ENCODE results near the gene SLC39A3. TPM values are rescaled to one million over a fixed set of nuclear protein-coding genes. Genes with fewer than 3 reads are reported as not detected.
A peak's percentile ranks its signal among the peaks of the same experiment; 100 is the strongest.

The SLC39A3 gene
- total RNA-seq, 1 donor from 2014 or later = 34.6 TPM

DNA sequence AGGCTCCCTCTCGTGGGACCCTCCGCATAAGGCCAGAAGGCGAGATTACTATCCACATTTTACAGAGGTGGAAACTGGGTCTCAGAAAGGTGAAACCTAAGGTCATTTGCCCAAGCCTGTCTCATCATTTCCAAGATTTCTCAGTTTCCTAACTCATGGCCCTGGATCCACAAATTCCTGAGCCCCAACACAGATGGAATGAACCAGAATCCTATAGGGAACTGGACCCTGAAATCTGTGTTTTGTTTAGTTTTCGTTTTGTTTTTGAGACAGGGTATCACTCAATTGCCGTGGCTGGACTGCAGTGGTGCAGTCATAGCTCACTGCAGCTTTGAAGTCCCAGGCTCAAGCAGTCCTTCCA lies 36.8 kb downstream of the SLC39A3 start:
- no peak for DNase-seq (ENCODE audit: low spot score)

DNA sequence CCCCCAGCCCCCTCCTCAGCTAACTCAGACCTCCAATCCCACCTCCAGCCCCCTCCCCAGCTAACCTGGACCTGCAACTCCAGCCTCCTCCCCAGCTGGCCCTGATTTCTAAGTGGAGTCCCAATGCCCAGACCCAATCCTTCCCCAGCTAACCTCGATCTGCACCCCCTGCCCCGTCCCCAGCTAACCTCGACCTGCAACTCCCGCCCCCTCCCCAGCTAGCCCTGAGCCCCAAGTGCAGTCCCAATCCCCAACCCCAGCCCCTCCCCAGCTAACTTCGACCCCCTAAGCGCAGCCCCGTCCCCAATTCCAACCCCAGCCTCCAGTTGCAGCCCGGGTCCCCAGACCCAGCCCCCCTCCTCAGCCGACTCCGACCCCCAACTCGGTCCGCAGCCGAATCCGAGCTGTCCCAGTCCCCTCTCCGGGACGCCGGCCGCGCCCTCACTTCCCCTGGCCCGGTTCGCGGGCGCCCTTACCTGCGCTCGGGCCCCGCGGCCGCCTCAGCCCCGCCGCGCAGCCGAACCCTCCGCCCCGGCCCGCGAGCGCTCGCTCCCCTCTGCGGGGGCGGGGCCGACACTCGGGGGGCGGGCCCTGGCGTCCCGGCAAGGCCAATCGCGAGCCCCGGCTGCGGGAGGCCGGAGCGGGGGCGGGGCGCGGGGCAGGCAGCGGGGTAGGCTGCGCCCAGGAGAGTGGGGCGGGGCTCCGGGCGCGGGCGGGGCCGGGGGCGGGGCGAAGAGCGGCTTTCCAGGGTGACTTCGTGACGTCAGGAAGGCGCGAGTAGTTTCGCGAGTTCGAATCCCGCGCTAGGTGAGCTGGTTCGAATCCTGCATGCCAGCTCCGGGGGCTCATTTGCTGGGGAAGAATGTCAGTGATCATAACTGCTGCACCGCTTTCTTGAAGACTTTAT lies 37.4 kb downstream of the SLC39A3 start, which contains the start of gene GNG7:
GNG7 (minus strand) TSS at position 525 of the 907 bp plus-strand sequence. CDS start 182,006 bp downstream, outside the sequence.
- peak; percentile 94 for DNase-seq (ENCODE audit: low spot score)

DNA sequence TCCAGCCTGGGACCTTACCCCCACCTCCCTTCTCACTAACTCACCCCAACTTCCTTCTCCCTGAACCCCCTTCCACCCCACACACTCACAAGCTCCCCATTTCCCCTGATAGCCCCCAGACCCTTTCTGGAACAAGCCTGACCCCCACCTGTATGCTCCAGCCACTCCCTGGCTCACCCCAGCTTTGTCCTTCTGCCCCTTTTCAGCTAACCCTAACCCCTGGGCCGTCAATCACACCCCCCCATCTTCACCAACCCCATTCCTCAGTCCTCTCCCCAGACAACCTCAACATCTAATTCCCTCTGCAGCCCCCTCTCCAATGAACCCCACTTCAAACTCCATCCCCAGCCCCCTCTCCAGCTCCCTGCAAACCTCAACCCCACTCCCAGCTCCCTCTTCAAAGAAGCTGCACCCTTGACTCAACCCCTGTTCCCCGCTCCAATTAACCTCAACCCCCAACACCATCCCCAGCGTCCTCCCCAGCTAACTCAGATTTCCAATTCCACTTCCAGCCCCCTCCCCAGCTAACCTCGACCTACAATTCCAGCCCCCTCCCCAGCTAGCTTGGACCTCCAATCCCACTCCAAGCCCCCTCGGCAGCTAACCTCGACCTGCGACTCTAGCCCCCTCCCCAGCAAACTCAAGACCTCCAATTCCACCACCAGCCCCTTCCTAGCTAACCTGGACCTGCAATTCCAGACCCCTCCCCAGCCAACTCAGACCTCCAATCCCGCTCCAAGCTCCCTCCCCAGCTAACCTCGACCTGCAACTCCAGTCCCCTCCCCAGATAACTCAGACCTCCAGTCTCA lies 38.3 kb downstream of the SLC39A3 start:
- no peak for DNase-seq (ENCODE audit: low spot score)

DNA sequence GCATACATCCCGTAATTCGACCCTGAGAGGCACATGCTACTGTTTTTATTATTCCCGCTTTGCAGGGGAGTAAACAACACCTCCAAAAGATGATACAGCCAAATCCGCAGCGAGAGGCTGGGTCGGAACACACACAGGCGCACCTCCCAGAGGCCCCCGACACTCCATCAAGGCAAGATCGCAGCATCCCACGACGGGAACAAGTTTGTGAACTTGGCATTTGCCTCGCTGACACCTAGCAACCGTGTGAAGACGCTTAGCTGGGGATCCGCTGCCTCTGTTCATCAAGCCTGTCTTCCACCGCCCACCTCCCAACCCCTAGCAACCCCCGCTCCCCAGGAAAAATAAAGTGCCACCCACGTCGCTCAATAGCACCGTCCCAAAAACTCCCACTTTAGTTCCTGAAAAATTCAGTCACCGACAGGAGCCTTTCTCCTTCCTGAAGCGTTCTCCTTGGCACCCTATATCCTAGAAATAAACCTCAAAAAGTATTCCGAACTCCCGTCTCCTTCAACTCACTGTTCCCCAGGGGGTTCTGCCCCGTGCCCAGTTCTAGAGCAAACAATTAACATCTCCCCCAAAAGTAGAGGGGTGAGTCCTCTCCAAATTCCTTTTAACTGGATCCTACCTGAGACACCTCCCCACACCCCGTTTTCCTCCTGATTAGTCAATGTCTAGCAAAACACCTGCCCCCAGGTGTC lies 39.0 kb downstream of the SLC39A3 start:
- DNase-seq (ENCODE audit: low spot score) = no peak

DNA sequence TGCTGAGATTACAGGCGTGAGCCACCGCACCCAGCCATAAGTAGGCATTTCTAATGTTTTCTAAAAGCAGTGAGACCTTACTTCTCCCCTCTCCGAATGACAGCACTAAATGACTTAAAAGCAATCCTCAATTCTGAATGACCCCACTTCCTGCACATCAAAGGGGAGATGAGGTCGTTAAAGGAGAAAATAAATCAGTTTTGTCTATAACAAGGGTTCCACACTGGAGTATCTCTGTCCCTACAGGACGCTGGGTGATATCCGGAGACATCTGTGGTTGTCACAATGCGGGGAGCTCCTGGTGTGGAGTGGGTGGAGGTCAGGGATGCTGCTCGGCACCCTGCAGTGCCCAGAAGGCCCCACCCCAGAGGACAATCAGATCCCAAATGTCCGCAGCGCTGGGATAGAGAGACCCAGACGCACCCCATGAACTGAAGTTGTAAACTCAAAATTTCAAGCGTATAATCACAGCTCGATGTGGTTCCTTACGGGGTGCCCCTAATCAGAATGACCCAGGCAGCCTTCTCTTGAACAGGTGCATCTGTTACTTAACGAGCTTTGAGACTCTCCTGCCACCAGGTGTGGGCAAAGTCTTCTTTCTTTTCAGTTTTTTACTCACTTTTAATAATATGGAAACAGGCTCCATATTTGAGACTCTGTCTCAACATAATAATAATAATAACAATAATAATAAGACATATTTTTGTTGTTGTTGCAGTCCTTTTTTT lies 40.2 kb downstream of the SLC39A3 start:
- DNase-seq (ENCODE audit: low spot score) = no peak

DNA sequence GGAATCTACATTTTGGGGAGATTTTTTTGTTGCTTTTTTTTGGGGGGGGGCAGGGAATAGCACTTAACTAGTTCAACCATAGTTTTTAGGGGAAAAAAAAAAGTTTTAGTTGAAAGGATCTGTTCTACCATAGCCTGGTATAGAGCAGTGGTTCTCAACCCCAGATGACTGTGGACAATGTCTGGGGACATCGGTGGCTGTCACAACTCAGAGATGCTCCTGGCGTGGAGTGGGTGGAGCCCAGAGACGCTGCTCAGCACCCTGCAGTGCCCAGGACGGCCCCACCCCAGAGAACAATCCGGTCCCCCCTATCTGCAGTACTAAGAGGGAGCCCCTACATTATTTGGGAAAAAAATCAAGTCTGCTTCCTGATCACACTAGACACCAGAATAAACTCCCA lies 45.6 kb downstream of the SLC39A3 start:
- no peak for DNase-seq (ENCODE audit: low spot score)

DNA sequence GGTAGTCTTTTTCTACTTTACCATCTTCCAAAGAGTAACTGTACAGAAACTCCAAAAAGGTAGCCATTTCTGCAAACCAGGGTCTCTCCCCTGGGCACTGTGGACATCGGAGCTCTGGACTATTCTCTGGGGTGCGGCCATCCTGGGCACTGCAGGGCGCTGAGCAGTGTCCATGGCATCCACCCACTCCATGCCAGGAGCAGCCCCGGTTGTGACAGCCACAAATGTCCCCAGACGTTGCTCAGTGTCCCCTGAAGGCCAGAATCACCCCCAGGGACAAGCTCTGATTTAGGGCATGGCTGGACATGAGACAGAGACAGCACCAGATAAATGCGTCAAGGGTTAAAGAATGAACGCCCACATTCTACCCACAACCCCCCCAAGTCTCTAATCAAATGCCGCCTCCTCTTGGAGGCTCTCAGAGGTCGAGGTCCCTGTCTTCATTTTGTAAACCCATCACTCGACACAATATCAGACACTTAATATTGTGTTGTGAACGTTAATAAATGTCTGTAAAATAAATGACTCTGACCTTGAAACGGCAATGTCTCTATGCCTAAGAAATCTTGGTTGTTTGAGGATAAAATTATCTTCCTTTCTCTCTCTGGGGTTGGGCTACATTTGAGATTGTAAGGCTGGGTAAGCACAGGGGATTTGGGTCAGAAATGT lies 46.2 kb downstream of the SLC39A3 start:
- no peak for DNase-seq (ENCODE audit: low spot score)

DNA sequence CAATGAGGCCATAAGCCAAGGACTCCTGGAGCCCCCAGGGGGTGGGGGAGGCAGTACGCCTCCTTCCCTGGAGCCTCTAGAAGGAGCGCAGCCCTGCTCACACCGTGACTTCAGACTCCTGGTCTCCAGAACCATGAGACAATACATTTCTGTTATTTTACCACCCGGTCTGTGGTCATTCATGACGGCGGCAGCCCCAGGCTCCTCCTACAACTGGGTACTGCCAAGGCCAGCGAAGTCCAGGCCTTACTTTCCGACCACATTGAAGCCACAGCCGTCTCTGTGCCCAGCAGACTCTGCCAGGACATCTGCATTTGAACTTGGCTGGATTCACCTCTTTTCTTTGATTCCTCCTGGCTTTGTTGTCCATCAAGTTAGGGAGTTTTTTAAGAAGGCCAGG lies 47.9 kb downstream of the SLC39A3 start:
- no peak for DNase-seq (ENCODE audit: low spot score)

DNA sequence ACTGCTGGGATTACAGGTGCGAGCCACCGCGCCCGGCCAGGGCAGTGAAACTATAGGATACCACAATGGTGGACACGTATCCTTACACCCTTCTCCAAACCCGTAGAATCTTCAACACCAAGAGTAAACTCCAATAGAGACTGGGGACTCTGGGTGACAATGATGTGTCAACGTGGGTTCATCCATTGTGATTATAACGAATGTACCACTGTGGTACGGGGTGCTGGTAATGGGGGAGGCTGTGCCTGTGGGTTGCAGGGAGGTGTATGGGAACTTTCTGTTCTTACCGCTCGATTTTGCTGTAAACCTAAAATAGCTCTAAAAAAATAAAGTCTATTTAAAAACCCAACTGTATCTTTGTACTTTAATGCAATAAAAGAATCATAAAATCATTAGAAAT lies 49.0 kb downstream of the SLC39A3 start:
- no peak for DNase-seq (ENCODE audit: low spot score)

DNA sequence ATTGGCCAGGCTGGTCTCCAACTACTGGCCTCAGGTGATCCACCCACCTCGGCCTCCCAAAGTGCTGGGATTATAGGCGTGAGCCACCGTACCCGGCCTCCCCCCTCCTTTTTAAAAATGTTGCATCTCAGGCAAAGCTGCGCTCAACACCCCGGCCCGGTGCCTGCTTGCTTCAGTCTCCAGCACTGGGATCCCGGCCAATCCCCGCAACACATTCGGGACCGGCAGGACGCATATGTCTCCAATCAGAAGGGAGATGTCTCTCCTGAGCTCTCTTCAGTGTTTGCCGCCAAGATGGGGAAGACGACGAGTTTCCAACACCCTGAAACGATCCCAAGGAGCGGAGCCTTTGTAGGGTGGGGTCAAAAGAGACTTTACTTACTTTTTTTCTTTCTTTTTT lies 53.5 kb downstream of the SLC39A3 start:
- no peak for DNase-seq (ENCODE audit: low spot score)

DNA sequence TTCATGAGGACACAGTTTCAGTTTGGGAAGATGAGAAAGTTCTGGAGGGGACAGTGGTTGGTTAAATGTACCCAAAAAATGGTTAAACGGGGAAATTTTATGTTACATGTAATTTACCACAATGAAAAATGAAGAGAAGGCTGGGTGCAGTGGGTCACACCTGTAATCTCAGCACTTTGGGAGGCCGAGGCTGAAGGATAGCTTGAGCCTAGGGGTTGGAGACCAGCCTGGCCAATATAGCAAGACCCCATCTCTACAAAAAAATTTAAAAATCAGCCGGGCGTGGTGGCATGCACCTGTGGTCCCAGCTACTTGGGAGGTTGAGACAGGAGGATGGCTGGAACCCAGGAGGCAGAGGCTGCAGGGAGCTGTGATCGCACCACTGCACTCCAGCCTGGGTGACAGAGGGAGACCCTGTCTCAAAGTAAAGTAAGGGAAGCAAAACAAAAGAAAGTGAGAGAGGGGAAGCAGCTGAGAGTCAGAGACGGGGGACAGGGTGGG lies 54.6 kb downstream of the SLC39A3 start:
- no peak for DNase-seq (ENCODE audit: low spot score)

DNA sequence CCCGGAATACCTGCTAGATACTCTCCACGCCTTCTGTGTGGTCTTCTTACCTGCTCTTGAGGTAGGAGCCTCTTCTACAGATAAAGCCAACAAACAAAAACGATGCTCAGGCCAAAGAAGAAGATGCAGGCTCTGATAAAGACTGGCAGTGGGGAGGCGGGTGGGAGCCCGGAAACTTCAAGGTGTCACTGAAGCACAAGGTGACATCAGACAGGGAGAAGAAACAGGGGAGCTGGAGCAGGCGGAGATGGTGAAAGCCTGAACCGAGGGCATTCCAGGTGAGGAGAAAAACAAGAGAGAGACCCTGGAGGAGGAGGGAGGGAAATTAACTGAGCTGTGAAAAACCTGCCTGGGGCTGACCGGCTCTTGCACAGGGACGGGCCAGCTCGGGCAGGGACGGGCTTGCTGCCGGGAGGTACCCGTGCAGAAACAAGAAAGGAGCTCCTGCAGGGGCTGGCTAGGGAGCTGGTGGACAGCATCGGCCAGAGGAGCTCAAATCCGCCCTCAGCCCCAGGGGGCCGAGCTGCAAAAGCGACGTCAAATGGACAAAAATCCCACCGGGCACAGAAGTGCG lies 56.3 kb downstream of the SLC39A3 start:
- DNase-seq (ENCODE audit: low spot score) = no peak

Other genes with a start within 250 kb of the SLC39A3 start
- 6.2 TPM for gene GNG7, start 37.3 kb downstream of the SLC39A3 start, total RNA-seq
- gene DIRAS1, start 18.6 kb downstream of the SLC39A3 start, total RNA-seq = 1.6 TPM
- 45.7 TPM for gene SGTA, start 43.3 kb upstream of the SLC39A3 start, total RNA-seq
- 45.2 TPM for gene THOP1, start 45.5 kb upstream of the SLC39A3 start, total RNA-seq
- 6.1 TPM for gene ZNF554, start 79.9 kb upstream of the SLC39A3 start, total RNA-seq
- 7.8 TPM for gene ZNF555, start 101.5 kb upstream of the SLC39A3 start, total RNA-seq
- not detected for gene ZNF556, start 127.3 kb upstream of the SLC39A3 start, total RNA-seq
- 9.6 TPM for gene ZNF57, start 160.9 kb upstream of the SLC39A3 start, total RNA-seq
- gene ZNF77, start 205.0 kb upstream of the SLC39A3 start, total RNA-seq = 6.6 TPM
- 3.6 TPM for gene TLE6, start 237.5 kb upstream of the SLC39A3 start, total RNA-seq